Measurements from ENCODE around the gene SNRNP200. TPM values are rescaled to one million over a fixed set of nuclear protein-coding genes. Genes with fewer than 3 reads are reported as not detected.

The SNRNP200 gene
- total and polyA plus RNA-seq, 2 donors (not counting 1 experiment from before 2014, with no cell fraction given), result 211 to 216 TPM

GRCh38 chr2:96261328-96262003 is 43.9 kb downstream of the SNRNP200 start:
- no peak for TF ChIP-seq EZH2 (IDR thresholded peaks at IDR 0.05; ENCODE audit: borderline replicate concordance, insufficient read depth, low read depth, low read length, poor library complexity, severe bottlenecking)
- TF ChIP-seq, protein P1, sequence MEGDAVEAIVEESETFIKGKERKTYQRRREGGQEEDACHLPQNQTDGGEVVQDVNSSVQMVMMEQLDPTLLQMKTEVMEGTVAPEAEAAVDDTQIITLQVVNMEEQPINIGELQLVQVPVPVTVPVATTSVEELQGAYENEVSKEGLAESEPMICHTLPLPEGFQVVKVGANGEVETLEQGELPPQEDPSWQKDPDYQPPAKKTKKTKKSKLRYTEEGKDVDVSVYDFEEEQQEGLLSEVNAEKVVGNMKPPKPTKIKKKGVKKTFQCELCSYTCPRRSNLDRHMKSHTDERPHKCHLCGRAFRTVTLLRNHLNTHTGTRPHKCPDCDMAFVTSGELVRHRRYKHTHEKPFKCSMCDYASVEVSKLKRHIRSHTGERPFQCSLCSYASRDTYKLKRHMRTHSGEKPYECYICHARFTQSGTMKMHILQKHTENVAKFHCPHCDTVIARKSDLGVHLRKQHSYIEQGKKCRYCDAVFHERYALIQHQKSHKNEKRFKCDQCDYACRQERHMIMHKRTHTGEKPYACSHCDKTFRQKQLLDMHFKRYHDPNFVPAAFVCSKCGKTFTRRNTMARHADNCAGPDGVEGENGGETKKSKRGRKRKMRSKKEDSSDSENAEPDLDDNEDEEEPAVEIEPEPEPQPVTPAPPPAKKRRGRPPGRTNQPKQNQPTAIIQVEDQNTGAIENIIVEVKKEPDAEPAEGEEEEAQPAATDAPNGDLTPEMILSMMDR (IDR thresholded peaks at IDR 0.05), result no peak
- Mint-ChIP-seq H3K4me3 (no peak overlapping the region), H3K27me3 (no peaks in the 10 kb centered on the region), H3K9me3 (ENCODE audit: insufficient read depth) (no peaks in the 10 kb centered on the region), H3K4me1 (peaks cover 82% of the 10 kb centered on the region), H3K27ac (peak overlapping the region; percentile 70)
- CTCF ChIA-PET, result interaction anchor here (0.7 to 5.1 kb wide), 17 partner anchors 8 to 269 kb away, joined by 3 to 39 read pairs (median 4); partner anchors contain the start of genes ASTL and STARD7
- ATAC-seq (ENCODE audit: low read depth) (no peak), DNase-seq (no peak)
- Histone ChIP-seq H3K27me3 (replicated peaks in 1 of 4; ENCODE audit: control extremely low read depth in 1 of 4, control insufficient read depth in 3 of 4, insufficient read depth in 4 of 4, low read length in 3 of 4) (no peaks in the 10 kb centered on the region), H3K27ac (ENCODE audit: low read length in 2 of 2) (peak overlapping the region in 1 of 2 donors; percentile 64), H3K36me3 (replicated peaks in 1 of 2; ENCODE audit: control extremely low read depth in 1 of 2, control insufficient read depth in 1 of 2, extremely low read depth in 1 of 2, insufficient read depth in 2 of 2, low read length in 1 of 2) (peaks cover 0 to 25% of the 10 kb centered on the region in 2 experiments), H3K4me2 (replicated peaks; ENCODE audit: low read depth, low read length, poor library complexity, severe bottlenecking) (no peak overlapping the region), H3K4me1 (ENCODE audit: control insufficient read depth in 2 of 2, insufficient read depth in 2 of 2, low read length in 2 of 2) (peaks cover 62 to 67% of the 10 kb centered on the region in 2 donors), H2AFZ (ENCODE audit: insufficient read depth, low read depth, low read length, poor library complexity, severe bottlenecking) (no peak overlapping the region), H3K79me2 (ENCODE audit: control insufficient read depth, insufficient read depth, low read length) (peaks cover 98% of the 10 kb centered on the region), H4K20me1 (ENCODE audit: control insufficient read depth, insufficient read depth, low read length, poor library complexity, severe bottlenecking) (peaks cover 59% of the 10 kb centered on the region), H3K4me3 (ENCODE audit: control extremely low read depth in 1 of 5, extremely low read depth in 1 of 5, insufficient read depth in 1 of 5, low read depth in 2 of 5, low read length in 4 of 5) (no peak overlapping the region), H3K9me3 (ENCODE audit: control extremely low read depth in 1 of 3, control insufficient read depth in 2 of 3, insufficient read depth in 1 of 3, low read length in 2 of 3) (no peaks in the 10 kb centered on the region), H3K9ac (ENCODE audit: low read length) (no peak overlapping the region)
- WGBS (ENCODE audit: insufficient coverage), result 96% methylated on average over 6 of the region's 6 CpGs
- intact Hi-C loops (cut with micrococcal nuclease), result loop anchor here (2.0 kb wide), 1 partner anchor 123 kb away; the partner anchor contains the start of gene ASTL
- POLR2A ChIA-PET, result interaction anchor here (2.6 kb wide), 1 partner anchor 53 kb away, joined by 14 read pairs; the partner anchor contains the start of gene STARD7
